ENCODE measurements around the gene ESF1. TPM values are rescaled to one million over a fixed set of nuclear protein-coding genes. Genes with fewer than 3 reads are reported as not detected.

The ESF1 gene
- total RNA-seq, 2 donors from 2014 or later, result 9.9 to 11.0 TPM

GRCh38 chr20:13799040-13799439 is 14.3 kb upstream of the ESF1 start:
- H3K9me3 ChIP-seq, result no peaks in the 10 kb centered on the region
- peaks cover 25% of the 10 kb centered on the region for H3K36me3 ChIP-seq
- TF ChIP-seq CTCF (IDR thresholded peaks at IDR 0.05), result no peak
- H3K4me3 ChIP-seq, result no peak overlapping the region
- intact Hi-C loops (cut with DNase I), result no loop called here
- no peak overlapping the region for H3K9ac ChIP-seq (ENCODE audit: low read depth in 2 of 2, low read length in 2 of 2)
- no peaks in the 10 kb centered on the region for H3K4me1 ChIP-seq
- no peak overlapping the region for H3K27ac ChIP-seq
- DNase-seq, result no peak
- H3K27me3 ChIP-seq, result no peaks in the 10 kb centered on the region

- H3K9me3 ChIP-seq, result no peaks in the 10 kb centered on the region
- intact Hi-C loops (cut with DNase I), result no loop called here
- H3K4me3 ChIP-seq, result no peak overlapping the region
- H3K9ac ChIP-seq (ENCODE audit: low read depth in 2 of 2, low read length in 2 of 2), result no peak overlapping the region
- no peaks in the 10 kb centered on the region for H3K4me1 ChIP-seq
- H3K27ac ChIP-seq, result no peak overlapping the region
- H3K27me3 ChIP-seq, result no peaks in the 10 kb centered on the region
- peaks cover 27% of the 10 kb centered on the region for H3K36me3 ChIP-seq
- TF ChIP-seq CTCF (IDR thresholded peaks at IDR 0.05), result no peak
- DNase-seq, result no peak
Measured at GRCh38 chr20:13794667-13795066, 9.9 kb upstream of the ESF1 start.

GRCh38 chr20:13793001-13793400 is 8.3 kb upstream of the ESF1 start:
- Histone ChIP-seq H3K9ac (ENCODE audit: low read depth in 2 of 2, low read length in 2 of 2) (no peak overlapping the region), H3K9me3 (no peaks in the 10 kb centered on the region), H3K27ac (no peak overlapping the region), H3K27me3 (no peaks in the 10 kb centered on the region), H3K4me3 (no peak overlapping the region), H3K4me1 (no peaks in the 10 kb centered on the region), H3K36me3 (peaks cover 27% of the 10 kb centered on the region)
- no peak for TF ChIP-seq CTCF (IDR thresholded peaks at IDR 0.05)
- intact Hi-C loops (cut with DNase I), result no loop called here
- DNase-seq, result no peak

GRCh38 chr20:13791540-13792459 is 7.1 kb upstream of the ESF1 start:
- no peaks in the 10 kb centered on the region for H3K27me3 ChIP-seq
- H3K4me3 ChIP-seq, result no peak overlapping the region
- no peak overlapping the region for H3K9ac ChIP-seq (ENCODE audit: low read depth in 2 of 2, low read length in 2 of 2)
- no peak for DNase-seq
- intact Hi-C loops (cut with DNase I), result no loop called here
- TF ChIP-seq CTCF (IDR thresholded peaks at IDR 0.05), result no peak
- H3K4me1 ChIP-seq, result no peaks in the 10 kb centered on the region
- H3K9me3 ChIP-seq, result no peaks in the 10 kb centered on the region
- peaks cover 27% of the 10 kb centered on the region for H3K36me3 ChIP-seq
- H3K27ac ChIP-seq, result no peak overlapping the region

GRCh38 chr20:13790708-13791107 is 6.0 kb upstream of the ESF1 start:
- Histone ChIP-seq H3K27ac (no peak overlapping the region), H3K9me3 (no peaks in the 10 kb centered on the region), H3K9ac (ENCODE audit: low read depth in 2 of 2, low read length in 2 of 2) (no peak overlapping the region), H3K36me3 (peaks cover 23% of the 10 kb centered on the region), H3K4me1 (peaks cover 6% of the 10 kb centered on the region), H3K4me3 (no peak overlapping the region), H3K27me3 (no peaks in the 10 kb centered on the region)
- DNase-seq, result no peak
- TF ChIP-seq CTCF (IDR thresholded peaks at IDR 0.05), result no peak
- intact Hi-C loops (cut with DNase I), result no loop called here
